ENCODE measurements around the gene LYSMD3.
A peak's percentile ranks its signal among the peaks of the same experiment; 100 is the strongest.

The LYSMD3 gene

GRCh38 chr5:90479611-90480385 is 49.6 kb downstream of the LYSMD3 start:
- DNase-seq (ENCODE audit: low spot score), result no peak

- DNase-seq (ENCODE audit: low spot score), result no peak
Observed at GRCh38 chr5:90477621-90478215, 51.7 kb downstream of the LYSMD3 start.

GRCh38 chr5:90477073-90477472 is 52.3 kb downstream of the LYSMD3 start:
- DNase-seq (ENCODE audit: low spot score), result peak; percentile 1

- peak; percentile 5 for DNase-seq (ENCODE audit: low spot score)
Observed at GRCh38 chr5:90476391-90476790, 53.0 kb downstream of the LYSMD3 start.

GRCh38 chr5:90475436-90475980 is 53.9 kb downstream of the LYSMD3 start:
- DNase-seq (ENCODE audit: low spot score), result no peak

GRCh38 chr5:90474235-90475107 is 54.9 kb downstream of the LYSMD3 start, which contains the start of the genes MBLAC2 and POLR3G:
TSS of gene MBLAC2 (minus strand) at chr5:90474771. CDS start at chr5:90474292, 479 bp downstream.
TSS of gene POLR3G (plus strand) at chr5:90474864. CDS start at chr5:90485568, 10,704 bp downstream.
- DNase-seq (ENCODE audit: low spot score), result peak; percentile 93

- peak; percentile 45 for DNase-seq (ENCODE audit: low spot score)
Observed at GRCh38 chr5:90473396-90474234, 55.8 kb downstream of the LYSMD3 start.

- no peak for DNase-seq (ENCODE audit: low spot score)
Observed at GRCh38 chr5:90472783-90473395, 56.5 kb downstream of the LYSMD3 start.

Data from cerebellar cortex (tissue), 1 donor.